GM18526 (cell line): Measurements from ENCODE around the gene OSBPL3.
A peak's percentile ranks its signal among the peaks of the same experiment; 100 is the strongest.

ENCODE experiments used
- POLR2A ChIP-seq: IDR thresholded peaks from 3 replicates; pipeline ENCODE4 v1.6.1; 2011; ENCODE audit not compliant: insufficient read length; ENCODE audit errors: extremely low read depth

The OSBPL3 gene

GRCh38 chr7:24987331-24987842, 7.4 kb upstream of the OSBPL3 start:
- TF ChIP-seq POLR2A = no peak

GRCh38 chr7:24982917-24983316, 2.9 kb upstream of the OSBPL3 start:
- TF ChIP-seq POLR2A = no peak

GRCh38 chr7:24981171-24981951, 1.4 kb upstream of the OSBPL3 start:
- no peak for TF ChIP-seq POLR2A

GRCh38 chr7:24980534-24981170, 674 bp upstream of the OSBPL3 start:
- TF ChIP-seq POLR2A = no peak

- TF ChIP-seq POLR2A = peak; percentile 42
Measured at GRCh38 chr7:24979470-24979862, 512 bp downstream of the OSBPL3 start.

GRCh38 chr7:24978843-24979469, 1.0 kb downstream of the OSBPL3 start:
- TF ChIP-seq POLR2A = no peak

GRCh38 chr7:24975644-24976260, 4.2 kb downstream of the OSBPL3 start:
- TF ChIP-seq POLR2A = no peak

- TF ChIP-seq POLR2A = no peak
Measured at GRCh38 chr7:24975172-24975571, 4.8 kb downstream of the OSBPL3 start.

GRCh38 chr7:24974026-24974832, 5.7 kb downstream of the OSBPL3 start:
- TF ChIP-seq POLR2A = no peak

- no peak for TF ChIP-seq POLR2A
Measured at GRCh38 chr7:24972991-24973390, 7.0 kb downstream of the OSBPL3 start.

- TF ChIP-seq POLR2A = no peak
Measured at GRCh38 chr7:24972166-24972477, 7.9 kb downstream of the OSBPL3 start.

- no peak for TF ChIP-seq POLR2A
Measured at GRCh38 chr7:24971333-24972165, 8.4 kb downstream of the OSBPL3 start.

GRCh38 chr7:24970676-24971075, 9.3 kb downstream of the OSBPL3 start:
- TF ChIP-seq POLR2A = no peak

GRCh38 chr7:24968165-24968564, 11.8 kb downstream of the OSBPL3 start:
- TF ChIP-seq POLR2A = no peak
